ENCODE data around the gene ATG9A. TPM values are rescaled to one million over a fixed set of nuclear protein-coding genes. Genes with fewer than 3 reads are reported as not detected.

The ATG9A gene
- total and polyA plus RNA-seq, 4 experiments from 2014 or later: 10.3 to 53.0 (median 38.2) TPM

- H3K4me1 Mint-ChIP-seq: peaks cover 40 to 69% (median 52%) of the 10 kb centered on the region in 4 donors
- peaks cover 22% of the 10 kb centered on the region for H3K36me3 ChIP-seq (ENCODE audit: insufficient read depth, low read length)
- H3K4me3 ChIP-seq (ENCODE audit: low read length in 2 of 2): peak within 1 kb of the TSS; percentile 94 to 100
- no peaks in the 10 kb centered on the region for H3K27me3 Mint-ChIP-seq
- peak within 1 kb of the TSS; percentile 87 for H3K27ac ChIP-seq (ENCODE audit: low read depth, low read length)
- H3K27ac Mint-ChIP-seq: peak within 1 kb of the TSS; percentile 92 to 97 (median 96)
- H3K9me3 Mint-ChIP-seq: peaks cover 0 to 4% (median 0%) of the 10 kb centered on the region in 8 donors
- POLR2A ChIA-PET (ENCODE audit: partially characterized antibody): interaction anchor here (0.6 to 12.0 kb wide), 19 partner anchors 8 to 368 kb away, joined by 3 to 684 read pairs (median 12); partner anchors contain the start of genes ABCB6, ANKZF1, ATG9A and CNPPD1
- peak; percentile 42 to 66 (median 52) for DNase-seq
- peaks cover 51% of the 10 kb centered on the region for H3K4me1 ChIP-seq (ENCODE audit: insufficient read depth, low read length)
- intact Hi-C loops (cut with micrococcal nuclease): loop anchor here (1.0 to 5.0 kb wide), 10 partner anchors 8 to 856 kb away; partner anchors contain the start of genes ANKZF1, ATG9A, CTDSP1 and DNAJB2
- peaks cover 41 to 59% of the 10 kb centered on the region in 2 donors for H3K36me3 Mint-ChIP-seq
- no peaks in the 10 kb centered on the region for H3K9me3 ChIP-seq (ENCODE audit: control insufficient read depth in 1 of 2, low read length in 2 of 2)
- peak within 1 kb of the TSS; percentile 85 to 99 (median 94) for H3K4me3 Mint-ChIP-seq
- H3K27me3 ChIP-seq (ENCODE audit: insufficient read depth, low read length): no peaks in the 10 kb centered on the region
- CTCF ChIA-PET (ENCODE audit: partially characterized antibody): interaction anchor here (1.1 to 12.8 kb wide), 12 partner anchors 8 to 135 kb away, joined by 3 to 150 read pairs (median 10); partner anchors contain the start of genes ABCB6, ANKZF1, ATG9A and CNPPD1
Measured at GRCh38 chr2:219252900-219253752, 23.7 kb upstream of the ATG9A start, which contains the start of gene TUBA4B. Gene TUBA4B (plus strand): TSS chr2:219253243. CDS start chr2:219253408, 165 bp downstream.

GRCh38 chr2:219252570-219252899 is 23.1 kb upstream of the ATG9A start:
- intact Hi-C loops (cut with micrococcal nuclease): loop anchor here (2.0 to 5.0 kb wide), 2 partner anchors 136 to 855 kb away; partner anchors contain the start of gene CTDSP1
- H3K4me1 Mint-ChIP-seq: peaks cover 45 to 75% (median 58%) of the 10 kb centered on the region in 4 donors
- H3K27ac Mint-ChIP-seq: peak overlapping the region; percentile 92 to 97 (median 96)
- H3K9me3 Mint-ChIP-seq: peaks cover 0 to 4% (median 0%) of the 10 kb centered on the region in 8 donors
- peak overlapping the region; percentile 85 to 99 (median 94) for H3K4me3 Mint-ChIP-seq
- Histone ChIP-seq H3K27ac (ENCODE audit: low read depth, low read length) (peak overlapping the region; percentile 87), H3K4me1 (ENCODE audit: insufficient read depth, low read length) (peaks cover 56% of the 10 kb centered on the region), H3K27me3 (ENCODE audit: insufficient read depth, low read length) (no peaks in the 10 kb centered on the region), H3K36me3 (ENCODE audit: insufficient read depth, low read length) (peaks cover 22% of the 10 kb centered on the region), H3K9me3 (ENCODE audit: control insufficient read depth in 1 of 2, low read length in 2 of 2) (no peaks in the 10 kb centered on the region), H3K4me3 (ENCODE audit: low read length in 2 of 2) (peak overlapping the region; percentile 94 to 100)
- peaks cover 45 to 65% of the 10 kb centered on the region in 2 donors for H3K36me3 Mint-ChIP-seq
- H3K27me3 Mint-ChIP-seq: no peaks in the 10 kb centered on the region
- DNase-seq: no peak
- POLR2A ChIA-PET (ENCODE audit: partially characterized antibody): interaction anchor here (0.6 to 12.0 kb wide), 17 partner anchors 7 to 367 kb away, joined by 3 to 684 read pairs (median 19); partner anchors contain the start of genes ABCB6, ANKZF1, ATG9A and CNPPD1
- CTCF ChIA-PET (ENCODE audit: partially characterized antibody): interaction anchor here (1.1 to 12.8 kb wide), 8 partner anchors 8 to 76 kb away, joined by 3 to 150 read pairs (median 14); partner anchors contain the start of genes ABCB6, ANKZF1, ATG9A and CNPPD1

- Mint-ChIP-seq H3K36me3 (peaks cover 45 to 65% of the 10 kb centered on the region in 2 donors), H3K27me3 (no peaks in the 10 kb centered on the region), H3K9me3 (peaks cover 0 to 4% (median 0%) of the 10 kb centered on the region in 8 donors), H3K4me1 (peaks cover 48 to 79% (median 62%) of the 10 kb centered on the region in 4 donors), H3K4me3 (peak overlapping the region; percentile 85 to 99 (median 94)), H3K27ac (peak overlapping the region; percentile 92 to 97 (median 96))
- Histone ChIP-seq H3K4me3 (ENCODE audit: low read length in 2 of 2) (peak overlapping the region; percentile 94 to 100), H3K36me3 (ENCODE audit: insufficient read depth, low read length) (peaks cover 22% of the 10 kb centered on the region), H3K27ac (ENCODE audit: low read depth, low read length) (peak overlapping the region; percentile 87), H3K27me3 (ENCODE audit: insufficient read depth, low read length) (no peaks in the 10 kb centered on the region), H3K4me1 (ENCODE audit: insufficient read depth, low read length) (peaks cover 61% of the 10 kb centered on the region), H3K9me3 (ENCODE audit: control insufficient read depth in 1 of 2, low read length in 2 of 2) (no peaks in the 10 kb centered on the region)
- ChIA-PET POLR2A (ENCODE audit: partially characterized antibody) (interaction anchor here (0.9 to 12.0 kb wide), 16 partner anchors 10 to 367 kb away, joined by 3 to 684 read pairs (median 13); partner anchors contain the start of genes ABCB6, ANKZF1, ATG9A and CNPPD1), CTCF (ENCODE audit: partially characterized antibody) (interaction anchor here (1.1 to 12.8 kb wide), 6 partner anchors 22 to 76 kb away, joined by 3 to 150 read pairs (median 22); partner anchors contain the start of genes ABCB6, ANKZF1, ATG9A and CNPPD1)
- DNase-seq: peak in 2 of 5 donors; percentile 19 to 70
- intact Hi-C loops (cut with micrococcal nuclease): loop anchor here (2.0 to 5.0 kb wide), 2 partner anchors 137 to 855 kb away; partner anchors contain the start of gene CTDSP1
Measured at GRCh38 chr2:219252084-219252483, 22.6 kb upstream of the ATG9A start.

GRCh38 chr2:219251656-219252055 is 22.2 kb upstream of the ATG9A start:
- peaks cover 22% of the 10 kb centered on the region for H3K36me3 ChIP-seq (ENCODE audit: insufficient read depth, low read length)
- peak overlapping the region; percentile 94 to 100 for H3K4me3 ChIP-seq (ENCODE audit: low read length in 2 of 2)
- intact Hi-C loops (cut with micrococcal nuclease): loop anchor here (2.0 to 5.0 kb wide), 2 partner anchors 137 to 854 kb away; partner anchors contain the start of gene CTDSP1
- peak overlapping the region; percentile 87 for H3K27ac ChIP-seq (ENCODE audit: low read depth, low read length)
- Mint-ChIP-seq H3K9me3 (peaks cover 0 to 4% (median 0%) of the 10 kb centered on the region in 8 donors), H3K36me3 (peaks cover 45 to 65% of the 10 kb centered on the region in 2 donors), H3K27ac (peak overlapping the region; percentile 89 to 97 (median 95)), H3K4me3 (peak overlapping the region; percentile 85 to 99 (median 94)), H3K4me1 (peaks cover 51 to 84% (median 66%) of the 10 kb centered on the region in 4 donors), H3K27me3 (no peaks in the 10 kb centered on the region)
- ChIA-PET CTCF (ENCODE audit: partially characterized antibody) (interaction anchor here (2.1 to 12.8 kb wide), 5 partner anchors 21 to 76 kb away, joined by 10 to 150 read pairs (median 25); partner anchors contain the start of genes ANKZF1, ATG9A, CNPPD1 and DNAJB2), POLR2A (ENCODE audit: partially characterized antibody) (interaction anchor here (0.9 to 12.0 kb wide), 12 partner anchors 11 to 136 kb away, joined by 3 to 684 read pairs (median 44); partner anchors contain the start of genes ABCB6, ANKZF1, ATG9A and CNPPD1)
- no peak for DNase-seq
- no peaks in the 10 kb centered on the region for H3K27me3 ChIP-seq (ENCODE audit: insufficient read depth, low read length)
- peaks cover 65% of the 10 kb centered on the region for H3K4me1 ChIP-seq (ENCODE audit: insufficient read depth, low read length)
- no peaks in the 10 kb centered on the region for H3K9me3 ChIP-seq (ENCODE audit: control insufficient read depth in 1 of 2, low read length in 2 of 2)

GRCh38 chr2:219250049-219250781 is 20.8 kb upstream of the ATG9A start:
- ChIA-PET CTCF (ENCODE audit: partially characterized antibody) (interaction anchor here (0.5 to 12.8 kb wide), 12 partner anchors 8 to 91 kb away, joined by 4 to 150 read pairs (median 8); partner anchors contain the start of genes ANKZF1, ATG9A, DNAJB2 and SLC23A3), POLR2A (ENCODE audit: partially characterized antibody) (interaction anchor here (0.6 to 12.0 kb wide), 20 partner anchors 8 to 963 kb away, joined by 3 to 684 read pairs (median 12); partner anchors contain the start of genes ABCB6, ANKZF1, ATG9A and BCS1L)
- Mint-ChIP-seq H3K27me3 (no peaks in the 10 kb centered on the region), H3K9me3 (peaks cover 0 to 4% (median 0%) of the 10 kb centered on the region in 8 donors), H3K4me1 (peaks cover 54 to 90% (median 69%) of the 10 kb centered on the region in 4 donors), H3K27ac (peak overlapping the region; percentile 93 to 99 (median 96)), H3K4me3 (peak overlapping the region; percentile 85 to 99 (median 94)), H3K36me3 (peaks cover 45 to 69% of the 10 kb centered on the region in 2 donors)
- H3K4me1 ChIP-seq (ENCODE audit: insufficient read depth, low read length): peaks cover 72% of the 10 kb centered on the region
- no peak for DNase-seq
- H3K4me3 ChIP-seq (ENCODE audit: low read length in 2 of 2): peak overlapping the region; percentile 26 to 65
- H3K9me3 ChIP-seq (ENCODE audit: control insufficient read depth in 1 of 2, low read length in 2 of 2): no peaks in the 10 kb centered on the region
- peak overlapping the region; percentile 87 for H3K27ac ChIP-seq (ENCODE audit: low read depth, low read length)
- peaks cover 22% of the 10 kb centered on the region for H3K36me3 ChIP-seq (ENCODE audit: insufficient read depth, low read length)
- H3K27me3 ChIP-seq (ENCODE audit: insufficient read depth, low read length): no peaks in the 10 kb centered on the region
- intact Hi-C loops (cut with micrococcal nuclease): loop anchor here (5.0 kb wide), 1 partner anchor 853 kb away; the partner anchor contains the start of gene CTDSP1

Measured in CD4-positive, alpha-beta memory T cell (primary cell).